ENCODE measurements around the gene AIP.

DNA sequence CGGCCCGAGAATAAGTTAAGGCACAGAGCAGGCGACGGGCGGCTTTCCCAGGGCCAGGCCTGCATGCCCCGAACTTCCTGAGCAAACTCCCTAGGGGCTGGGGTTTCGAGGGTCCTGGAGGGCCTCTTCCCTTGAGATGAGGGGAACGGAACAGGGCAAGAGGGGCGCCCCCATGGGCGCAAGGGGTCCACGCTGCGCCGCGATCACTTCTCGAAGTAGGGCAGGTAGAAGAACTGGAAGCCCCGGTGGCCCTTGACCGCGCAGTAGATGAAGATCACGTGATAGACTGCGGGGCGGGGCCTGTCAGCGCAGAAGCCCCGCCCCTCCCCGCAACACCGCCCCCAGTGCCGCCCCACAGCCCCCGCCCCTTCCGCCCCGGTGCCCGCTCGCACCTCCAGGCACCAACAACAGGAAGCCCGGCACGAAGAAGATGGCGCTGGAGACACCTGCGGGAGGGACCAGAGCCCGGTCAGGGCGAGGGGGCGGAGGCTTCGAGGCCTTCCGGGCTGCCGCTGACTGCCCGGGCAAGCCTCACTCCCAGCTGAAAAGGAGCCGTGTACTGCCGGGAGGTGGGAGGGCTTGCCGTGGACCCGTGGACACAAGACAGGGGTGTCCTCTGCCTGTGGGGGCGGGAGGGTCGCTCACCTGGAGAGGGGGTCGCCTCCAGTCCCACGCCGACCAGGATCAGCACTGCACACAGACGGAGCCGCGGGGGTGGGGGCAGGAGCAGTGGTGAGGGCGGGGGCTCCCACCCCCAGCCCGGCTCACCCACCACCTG, 18.2 kb upstream of the AIP start:
- TF ChIP-seq, protein P1, sequence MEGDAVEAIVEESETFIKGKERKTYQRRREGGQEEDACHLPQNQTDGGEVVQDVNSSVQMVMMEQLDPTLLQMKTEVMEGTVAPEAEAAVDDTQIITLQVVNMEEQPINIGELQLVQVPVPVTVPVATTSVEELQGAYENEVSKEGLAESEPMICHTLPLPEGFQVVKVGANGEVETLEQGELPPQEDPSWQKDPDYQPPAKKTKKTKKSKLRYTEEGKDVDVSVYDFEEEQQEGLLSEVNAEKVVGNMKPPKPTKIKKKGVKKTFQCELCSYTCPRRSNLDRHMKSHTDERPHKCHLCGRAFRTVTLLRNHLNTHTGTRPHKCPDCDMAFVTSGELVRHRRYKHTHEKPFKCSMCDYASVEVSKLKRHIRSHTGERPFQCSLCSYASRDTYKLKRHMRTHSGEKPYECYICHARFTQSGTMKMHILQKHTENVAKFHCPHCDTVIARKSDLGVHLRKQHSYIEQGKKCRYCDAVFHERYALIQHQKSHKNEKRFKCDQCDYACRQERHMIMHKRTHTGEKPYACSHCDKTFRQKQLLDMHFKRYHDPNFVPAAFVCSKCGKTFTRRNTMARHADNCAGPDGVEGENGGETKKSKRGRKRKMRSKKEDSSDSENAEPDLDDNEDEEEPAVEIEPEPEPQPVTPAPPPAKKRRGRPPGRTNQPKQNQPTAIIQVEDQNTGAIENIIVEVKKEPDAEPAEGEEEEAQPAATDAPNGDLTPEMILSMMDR (IDR thresholded peaks at IDR 0.05): no peak
- TF ChIP-seq POLR2A (IDR thresholded peaks at IDR 0.05): no peak
